Glutamatergic neuron (in vitro differentiated cells): ENCODE measurements around the gene EFCAB3. TPM values are rescaled to one million over a fixed set of nuclear protein-coding genes. Genes with fewer than 3 reads are reported as not detected.
"Not testable (repeated sequence)": the region's sequence is repeated elsewhere in the genome, so short reads cannot be mapped to it uniquely, and the experiment has no call there.

Experiments
- DNase-seq: peaks from one replicate; pipeline ENCODE4 v3.0.0; 2022
- H3K27ac Mint-ChIP-seq: one replicate; pipeline ENCODE4 v1.8.0; 2020; ENCODE audit warnings: mild to moderate bottlenecking, mixed read lengths, inconsistent platforms; ENCODE audit not compliant: unreplicated experiment
- H3K27me3 Mint-ChIP-seq: one replicate; pipeline ENCODE4 v1.8.0; 2020; ENCODE audit warnings: mild to moderate bottlenecking, moderate library complexity, mixed read lengths, inconsistent platforms; ENCODE audit not compliant: unreplicated experiment
- H3K36me3 Mint-ChIP-seq: one replicate; pipeline ENCODE4 v1.8.0; 2020; ENCODE audit warnings: mild to moderate bottlenecking, mixed read lengths, inconsistent platforms; ENCODE audit not compliant: unreplicated experiment
- H3K4me1 Mint-ChIP-seq: one replicate; pipeline ENCODE4 v1.8.0; 2020; ENCODE audit warnings: mild to moderate bottlenecking, low read depth, mixed read lengths, inconsistent platforms; ENCODE audit not compliant: unreplicated experiment
- H3K4me3 Mint-ChIP-seq: one replicate; pipeline ENCODE4 v1.8.0; 2020; ENCODE audit warnings: mild to moderate bottlenecking, mixed read lengths, inconsistent platforms; ENCODE audit not compliant: unreplicated experiment
- H3K9me3 Mint-ChIP-seq: one replicate; pipeline ENCODE4 v1.8.0; 2020; ENCODE audit warnings: mild to moderate bottlenecking, moderate library complexity, mixed read lengths, inconsistent platforms; ENCODE audit not compliant: unreplicated experiment
- total RNA-seq: library from RNA; stranded (reverse); fragmentation: NEBNext Ultra II Directional; extraction: Animal tissue kit (Norgen Biotek cat#: 25700); gene quantifications from one replicate; pipeline ENCODE4 v1.2.1, GENCODE V29; 2021; ENCODE audit not compliant: unreplicated experiment
- TF ChIP-seq, protein P1 (sequence below): fragments of 200-600 bp; sonication (generic); IDR thresholded peaks from one replicate; pipeline ENCODE4 v1.5.0; 2021; ENCODE audit not compliant: partially characterized antibody, unreplicated experiment

The EFCAB3 gene
- total RNA-seq, 1 donor from 2014 or later, result not detected

DNA sequence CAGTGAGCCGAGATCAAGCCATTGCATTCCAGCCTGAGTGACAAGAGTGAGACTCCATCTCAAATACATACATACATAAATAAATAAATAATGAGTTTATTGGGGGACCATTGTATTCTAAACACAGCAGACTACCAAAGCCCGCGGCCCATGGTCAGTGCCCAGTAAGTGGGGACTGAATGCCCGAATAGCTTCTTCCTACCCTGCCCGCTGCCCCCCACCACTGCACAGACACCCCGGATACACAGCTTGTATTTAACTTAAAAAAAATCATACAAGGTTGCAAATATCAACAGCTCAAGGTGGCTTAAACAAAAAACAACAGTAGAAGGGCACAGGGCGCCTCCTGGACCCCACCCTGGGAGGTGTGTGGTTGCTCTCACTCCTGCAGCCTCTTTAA is 75.7 kb downstream of the EFCAB3 start:
- H3K27me3 Mint-ChIP-seq, result peaks cover under 1% of the 10 kb centered on the region
- no peak overlapping the region for H3K27ac Mint-ChIP-seq

DNA sequence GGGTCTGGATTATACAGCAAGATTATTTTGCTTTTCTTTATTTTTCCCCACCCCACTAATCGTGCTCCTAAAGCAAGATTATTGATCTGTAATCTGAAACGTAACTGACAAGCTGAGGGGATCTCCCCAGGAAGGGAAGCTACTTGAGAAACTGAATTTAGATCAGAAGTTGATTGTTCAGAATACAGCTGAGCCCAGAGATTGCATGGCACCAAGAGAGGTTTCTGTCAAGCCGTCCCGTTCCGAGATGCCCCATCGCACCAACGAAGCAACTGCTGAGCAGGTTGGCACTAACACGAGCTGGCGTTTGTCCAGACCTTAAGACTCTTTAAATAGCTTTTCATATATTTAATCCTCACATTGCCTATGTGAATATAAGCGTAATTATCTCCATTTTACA is 78.1 kb downstream of the EFCAB3 start:
- not testable (repeated sequence) for H3K4me1 Mint-ChIP-seq, H3K4me3 Mint-ChIP-seq, H3K27ac Mint-ChIP-seq, H3K9me3 Mint-ChIP-seq, H3K27me3 Mint-ChIP-seq, DNase-seq, H3K36me3 Mint-ChIP-seq

More for the DNA sequence above, 75.7 kb downstream of the EFCAB3 start:
- Mint-ChIP-seq H3K4me1 (no peaks in the 10 kb centered on the region), H3K36me3 (no peaks in the 10 kb centered on the region), H3K9me3 (peaks cover 1% of the 10 kb centered on the region), H3K4me3 (no peak overlapping the region)
- TF ChIP-seq, protein P1, sequence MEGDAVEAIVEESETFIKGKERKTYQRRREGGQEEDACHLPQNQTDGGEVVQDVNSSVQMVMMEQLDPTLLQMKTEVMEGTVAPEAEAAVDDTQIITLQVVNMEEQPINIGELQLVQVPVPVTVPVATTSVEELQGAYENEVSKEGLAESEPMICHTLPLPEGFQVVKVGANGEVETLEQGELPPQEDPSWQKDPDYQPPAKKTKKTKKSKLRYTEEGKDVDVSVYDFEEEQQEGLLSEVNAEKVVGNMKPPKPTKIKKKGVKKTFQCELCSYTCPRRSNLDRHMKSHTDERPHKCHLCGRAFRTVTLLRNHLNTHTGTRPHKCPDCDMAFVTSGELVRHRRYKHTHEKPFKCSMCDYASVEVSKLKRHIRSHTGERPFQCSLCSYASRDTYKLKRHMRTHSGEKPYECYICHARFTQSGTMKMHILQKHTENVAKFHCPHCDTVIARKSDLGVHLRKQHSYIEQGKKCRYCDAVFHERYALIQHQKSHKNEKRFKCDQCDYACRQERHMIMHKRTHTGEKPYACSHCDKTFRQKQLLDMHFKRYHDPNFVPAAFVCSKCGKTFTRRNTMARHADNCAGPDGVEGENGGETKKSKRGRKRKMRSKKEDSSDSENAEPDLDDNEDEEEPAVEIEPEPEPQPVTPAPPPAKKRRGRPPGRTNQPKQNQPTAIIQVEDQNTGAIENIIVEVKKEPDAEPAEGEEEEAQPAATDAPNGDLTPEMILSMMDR, result no peak
- DNase-seq, result no peak

DNA sequence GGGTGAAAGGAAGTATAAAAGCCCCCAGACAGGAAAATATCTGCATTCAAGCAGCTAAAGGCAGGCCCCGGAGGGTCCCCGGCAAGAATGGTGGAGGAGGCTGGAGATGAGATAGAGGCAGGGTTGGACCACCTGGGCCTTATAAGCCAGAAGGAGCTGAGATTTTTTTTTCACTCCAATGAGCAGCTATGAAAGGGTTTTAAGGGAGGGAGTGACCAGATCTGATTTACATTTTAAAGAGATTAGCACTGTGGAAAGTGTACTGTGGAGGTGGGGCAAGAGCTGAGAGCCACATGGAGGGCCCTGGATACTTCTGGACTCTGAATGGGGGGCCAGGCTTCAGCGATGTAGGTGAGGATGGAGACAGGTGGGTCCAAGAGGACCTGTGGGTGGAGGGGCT is 84.1 kb downstream of the EFCAB3 start:
- not testable (repeated sequence) for H3K36me3 Mint-ChIP-seq, H3K9me3 Mint-ChIP-seq, H3K4me3 Mint-ChIP-seq, H3K27me3 Mint-ChIP-seq, DNase-seq, H3K4me1 Mint-ChIP-seq
- peak overlapping the region; percentile 48 for H3K27ac Mint-ChIP-seq

DNA sequence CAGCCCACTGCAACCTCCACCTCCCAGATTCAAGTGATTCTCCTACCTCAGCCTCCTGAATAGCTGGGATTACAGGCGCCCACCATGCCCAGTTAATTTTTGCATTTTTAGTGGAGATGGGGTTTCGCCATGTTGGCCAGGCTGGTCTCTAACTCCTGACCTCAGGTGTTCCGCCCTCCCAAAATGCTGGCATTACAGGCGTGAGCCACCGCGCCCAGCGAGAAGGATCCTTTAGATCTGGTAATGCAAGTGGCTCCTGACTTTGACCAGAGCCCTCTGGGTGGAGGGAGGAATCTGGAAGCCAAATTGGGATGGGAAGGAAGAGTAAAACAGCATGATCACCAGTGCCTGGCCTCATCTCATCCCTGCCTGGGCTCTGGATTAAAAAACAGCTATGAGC is 84.9 kb downstream of the EFCAB3 start:
- H3K27ac Mint-ChIP-seq, H3K4me1 Mint-ChIP-seq: not testable (repeated sequence)

More for the DNA sequence above, 84.9 kb downstream of the EFCAB3 start:
- DNase-seq, H3K9me3 Mint-ChIP-seq, H3K36me3 Mint-ChIP-seq, H3K4me3 Mint-ChIP-seq, H3K27me3 Mint-ChIP-seq: not testable (repeated sequence)

Other genes with a start within 250 kb of the EFCAB3 start
- 38.2 TPM for gene METTL2A, start 43.3 kb downstream of the EFCAB3 start, total RNA-seq
- 61.5 TPM for gene TLK2, start 98.3 kb downstream of the EFCAB3 start, total RNA-seq
- gene MRC2, start 247.1 kb downstream of the EFCAB3 start, total RNA-seq, result 24.0 TPM